K562 (cell line): ENCODE results near the gene SLC5A12. TPM values are rescaled to one million over a fixed set of nuclear protein-coding genes. Genes with fewer than 3 reads are reported as not detected.

ENCODE experiments used
- ATAC-seq: fragments of 200-7000 bp; cut with Tn5 transposase; 3 replicates; pipeline ENCODE4 v1.9.1; 2020; ENCODE audit warnings: moderate library complexity
- BruUV-seq: library from RNA; stranded (reverse); fragments of 400-500 nt; replicated peaks from 2 replicates; lab custom pipeline; 2021; lab: Mats Ljungman, UMichigan
- CTCF ChIA-PET: fragments of 300-600 bp; formaldehyde crosslinking; extraction: SDS; loops from one replicate; lab custom pipeline; 2021; ENCODE audit warnings: low intra/inter-chr PET ratio; lab: Yijun Ruan, JAX
- POLR2A ChIA-PET: fragments of 300-600, 350-650 bp; sonication (Branson Sonifier 250); formaldehyde crosslinking; extraction: SDS; loops from one replicate; lab custom pipeline; 2021; ENCODE audit warnings: antibody characterized with exemption, inconsistent platforms; lab: Yijun Ruan, JAX
- DNase-seq, 4 experiments: peaks; one replicate each; pipeline versions ENCODE4 v3.0.0 to v3.0.0-alpha.2; 2011 to 2018; ENCODE audit warnings: low spot score in 3 of 4, mixed read lengths in 3 of 4; ENCODE audit errors: extremely low read depth in 1 of 4
- FAIRE-seq: peaks from 2 replicates; lab custom pipeline; 2011; peaks lifted over from hg19 to GRCh38; lab: Jason Lieb, UNC
- H2AFZ ChIP-seq: 2 replicates; pipeline ENCODE4 v1.6.0; 2011; ENCODE audit warnings: low read depth, low read length, control low read depth, inconsistent platforms
- H3K27ac ChIP-seq: fragments of 200-600 bp; 3 replicates; pipeline ENCODE4 v1.8.0; 2011; ENCODE audit warnings: low read depth, mild to moderate bottlenecking, control low read depth, inconsistent platforms, low read length, moderate library complexity, mixed read lengths; ENCODE audit errors: extremely low read depth
- H3K27me3 ChIP-seq, 2 experiments: fragments of 300-600 bp in 1 of 2; 2 replicates in 1 of 2; 3 replicates in 1 of 2; pipeline versions ENCODE4 v1.6.0 to v1.8.0; 2011; ENCODE audit warnings: inconsistent platforms in 2 of 2, low read length in 2 of 2, mild to moderate bottlenecking in 1 of 2, mixed read lengths in 1 of 2, moderate library complexity in 1 of 2; ENCODE audit not compliant: control insufficient read depth in 2 of 2, insufficient read depth in 2 of 2
- H3K36me3 ChIP-seq: fragments of 300-600 bp; 3 replicates; pipeline ENCODE4 v1.8.0; 2011; ENCODE audit warnings: mild to moderate bottlenecking, low read length, inconsistent platforms; ENCODE audit not compliant: control insufficient read depth, insufficient read depth
- H3K4me1 ChIP-seq, 2 experiments: fragments of 200-600 bp in 1 of 2; replicated peaks in 1 of 2; 2 replicates in 1 of 2; 3 replicates in 1 of 2; pipeline versions ENCODE4 v1.5.1 to v1.8.0; 2011; ENCODE audit warnings: inconsistent platforms in 2 of 2, low read length in 2 of 2, mild to moderate bottlenecking in 1 of 2, mixed read lengths in 1 of 2, moderate library complexity in 1 of 2; ENCODE audit not compliant: control insufficient read depth in 2 of 2, insufficient read depth in 2 of 2
- H3K4me2 ChIP-seq: 2 replicates; pipeline ENCODE4 v1.6.1; 2011; ENCODE audit warnings: low read length, control low read depth, inconsistent platforms, mixed read lengths; ENCODE audit not compliant: insufficient read depth
- H3K4me3 ChIP-seq: fragments of 200-600 bp; sonication (generic), shearing (Covaris generic); 2 replicates; pipeline ENCODE4 v1.5.1; 2016; ENCODE audit warnings: control low read depth, inconsistent platforms
- H3K79me2 ChIP-seq: fragments of 200-600 bp; 3 replicates; pipeline ENCODE4 v1.8.0; 2011; ENCODE audit warnings: low read length, inconsistent platforms; ENCODE audit not compliant: control insufficient read depth, insufficient read depth
- H3K9ac ChIP-seq, 2 experiments: 2 replicates each; pipeline versions ENCODE4 v1.6.0 to v1.6.1; 2011; ENCODE audit warnings: low read depth in 2 of 2, low read length in 2 of 2, control low read depth in 1 of 2, inconsistent platforms in 1 of 2, mild to moderate bottlenecking in 1 of 2, mixed read lengths in 1 of 2; ENCODE audit not compliant: insufficient read depth in 1 of 2
- H3K9me1 ChIP-seq: one replicate; pipeline ENCODE4 v1.6.0; 2011; ENCODE audit warnings: inconsistent platforms, mild to moderate bottlenecking, low read length, moderate library complexity; ENCODE audit not compliant: control insufficient read depth, insufficient read depth
- H3K9me3 ChIP-seq: replicated peaks from 2 replicates; pipeline ENCODE4 v1.5.1; 2011; ENCODE audit warnings: low read depth, low read length, inconsistent platforms; ENCODE audit not compliant: control insufficient read depth, insufficient read depth
- H4K20me1 ChIP-seq: replicated peaks from 2 replicates; pipeline ENCODE4 v1.6.1; 2011; ENCODE audit warnings: low read length, inconsistent platforms, mixed read lengths; ENCODE audit not compliant: control insufficient read depth, insufficient read depth
- DPF2 ChIP-seq: fragments of 450-650 bp; IDR thresholded peaks from 2 replicates; pipeline ENCODE4 v1.6.1; 2016
- EHMT2 ChIP-seq: fragments of 450-650 bp; IDR thresholded peaks from 2 replicates; pipeline ENCODE4 v1.6.1; 2018; ENCODE audit warnings: antibody characterized with exemption
- ELF2 ChIP-seq: fragments of 250-450 bp; sonication (Bioruptor Pico); IDR thresholded peaks from 2 replicates; pipeline ENCODE4 v1.5.0; 2021; ENCODE audit warnings: mild to moderate bottlenecking
- PTTG1 ChIP-seq: fragments of 450-650 bp; IDR thresholded peaks from 2 replicates; pipeline ENCODE4 v1.6.1; 2016; ENCODE audit warnings: low read depth, mild to moderate bottlenecking, missing genetic modification characterization, missing compliant biosample characterization
- RFX5 ChIP-seq: IDR thresholded peaks from 2 replicates; pipeline ENCODE4 v1.6.1; 2011; ENCODE audit warnings: low read depth, mild to moderate bottlenecking, improper control_type of control experiment, low read length
- SREBF1 ChIP-seq: fragments of 150-350 bp; IDR thresholded peaks from 2 replicates; pipeline ENCODE4 v1.6.1; 2014; ENCODE audit warnings: antibody characterized with exemption, low read depth, low read length, borderline replicate concordance
- STAG1 ChIP-seq: sonication (generic); formaldehyde crosslinking; IDR thresholded peaks from 2 replicates; pipeline ENCODE4 v1.5.0; 2020; ENCODE audit warnings: missing genetic modification reagents, borderline replicate concordance
- THRAP3 ChIP-seq: fragments of 450-650 bp; IDR thresholded peaks from 2 replicates; pipeline ENCODE4 v1.6.1; 2016; ENCODE audit warnings: mild to moderate bottlenecking, inconsistent platforms, borderline replicate concordance
- ZFP30 ChIP-seq: fragments of 250-450 bp; sonication (Bioruptor Pico); IDR thresholded peaks from 2 replicates; pipeline ENCODE4 v1.8.0; 2022; ENCODE audit warnings: moderate library complexity, mild to moderate bottlenecking, inconsistent platforms, borderline replicate concordance
- ZNF586 ChIP-seq: fragments of 450-650 bp; formaldehyde crosslinking; conservative IDR thresholded peaks from 2 replicates; pipeline ENCODE4 v1.4.0; 2020; ENCODE audit warnings: mild to moderate bottlenecking, moderate library complexity
- ZSCAN29 ChIP-seq: fragments of 450-650 bp; IDR thresholded peaks from 2 replicates; pipeline ENCODE4 v1.6.1; 2017
- WGBS: fragments of 100-300 bp; shearing (Covaris generic); methylation state at CpG from one replicate; pipeline ENCODE4 v1.1.6; 2016; ENCODE audit warnings: low coverage, mixed read lengths; ENCODE audit not compliant: insufficient coverage; ENCODE audit errors: missing lambda C conversion rate; 5-methylcytosine and 5-hydroxymethylcytosine counted together
- in situ Hi-C: fragments of 300-500 bp; cut with MboI; formaldehyde crosslinking; loops from 4 replicates; pipeline ENCODE4 v1.15.0; 2018; ENCODE audit warnings: inconsistent platforms, mixed read lengths
- intact Hi-C: fragments of 100-400 bp; cut with micrococcal nuclease; formaldehyde crosslinking; loops from 2 replicates; pipeline ENCODE4 v1.14.2; 2022
- polyA plus RNA-seq, 8 experiments: library from polyadenylated mRNA; depleted of rRNA in 4 of 8; stranded (reverse) in 5 of 8; unstranded in 3 of 8; fragments of >200 nt; fragmentation: Nextera tagmentation in 2 of 8; fragmentation: Illumina TruSeq in 1 of 8; extraction: Ambion mirVana in 2 of 8; extraction: Trizol in 1 of 8; gene quantifications; 2 replicates each; pipeline versions ENCODE4 v1.2.1 to v1.2.3, GENCODE V29; 2011 to 2014; ENCODE audit warnings: inconsistent platforms in 1 of 8, missing spikeins in 1 of 8
- total RNA-seq, 7 experiments: library from RNA; depleted of rRNA in 6 of 7; stranded (reverse); fragments of >200 nt in 6 of 7; fragmentation: Illumina TruSeq in 2 of 7; extraction: Trizol in 2 of 7; gene quantifications; 2 replicates each; pipeline versions ENCODE4 v1.2.1 to v1.2.3, GENCODE V29; 2011 to 2021; ENCODE audit warnings: low replicate concordance in 1 of 7
- TF ChIP-seq, protein P1 (sequence below): fragments of 450-650 bp; IDR thresholded peaks from 2 replicates; pipeline ENCODE4 v1.6.1; 2017; ENCODE audit warnings: antibody characterized with exemption, mild to moderate bottlenecking

Gene SLC5A12
- total and polyA plus RNA-seq, 9 of the 15 experiments (the other 6 are each of a cell fraction or from before 2014, with no cell fraction given) = 0.03 to 0.16 (median 0.06) TPM; not detected in 5

DNA sequence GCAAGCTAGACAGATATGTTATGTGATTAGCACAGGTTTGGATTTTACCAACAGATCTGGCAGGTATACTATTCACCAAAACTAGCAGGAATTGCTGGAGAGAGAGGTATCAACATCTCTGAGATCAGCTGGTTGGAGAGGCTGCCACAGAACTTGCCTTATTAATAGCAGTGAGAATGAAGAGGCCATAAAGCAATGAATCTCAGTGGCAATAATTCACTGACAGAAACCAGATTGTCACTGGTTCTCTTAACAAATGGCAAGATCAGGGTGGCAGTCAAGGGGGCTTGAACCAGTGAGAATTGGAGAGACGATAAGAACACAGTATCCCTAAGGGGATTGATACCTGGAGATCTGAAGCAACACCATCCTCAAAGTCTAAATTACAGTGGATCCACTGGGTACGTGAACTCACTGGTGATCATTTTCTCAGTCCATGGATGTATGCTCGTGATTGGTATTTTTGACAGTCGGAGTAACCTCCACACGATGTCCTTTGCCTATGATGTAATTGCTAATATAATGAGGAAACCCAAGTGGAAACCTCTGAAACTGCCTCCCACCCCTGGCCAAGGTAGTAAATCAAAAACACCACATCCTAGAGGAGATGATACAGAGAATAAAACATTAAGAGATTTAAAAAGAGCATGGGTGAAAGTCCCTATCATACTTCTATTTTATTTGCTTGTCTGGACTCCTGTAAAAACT lies 17.7 kb upstream of the SLC5A12 start:
- BruUV-seq = no TSS peak
- in situ Hi-C loops = no loop called here
- Histone ChIP-seq H4K20me1 (no peaks in the 10 kb centered on the region), H3K9me3 (0 out of 2 replicates have a peak, but pooled peaks cover 2% of the 10 kb centered on the region), H3K36me3 (no peaks in the 10 kb centered on the region), H3K9me1 (no peaks in the 10 kb centered on the region), H2AFZ (no peak overlapping the region), H3K9ac (no peak overlapping the region), H3K4me3 (no peak overlapping the region), H3K79me2 (no peaks in the 10 kb centered on the region), H3K4me2 (no peak overlapping the region), H3K27me3 (no peaks in the 10 kb centered on the region), H3K27ac (no peak overlapping the region), H3K4me1 (no peaks in the 10 kb centered on the region)
- 0% methylated on average over 5 of the region's 5 CpGs for WGBS
- no peak for DNase-seq
- ATAC-seq = no peak
- CTCF ChIA-PET = interaction anchor here (0.6 kb wide), 1 partner anchor 403 kb away, joined by 3 read pairs; no protein-coding TSS in a partner anchor
- no peak for FAIRE-seq
- no peak for TF ChIP-seq ELF2 (CRISPR knock-in tag)
- no peak for TF ChIP-seq THRAP3
- TF ChIP-seq RFX5 = no peak
- TF ChIP-seq, all 486 proteins: peak for 0
- intact Hi-C loops = no loop called here
- POLR2A ChIA-PET = no interaction called here

DNA sequence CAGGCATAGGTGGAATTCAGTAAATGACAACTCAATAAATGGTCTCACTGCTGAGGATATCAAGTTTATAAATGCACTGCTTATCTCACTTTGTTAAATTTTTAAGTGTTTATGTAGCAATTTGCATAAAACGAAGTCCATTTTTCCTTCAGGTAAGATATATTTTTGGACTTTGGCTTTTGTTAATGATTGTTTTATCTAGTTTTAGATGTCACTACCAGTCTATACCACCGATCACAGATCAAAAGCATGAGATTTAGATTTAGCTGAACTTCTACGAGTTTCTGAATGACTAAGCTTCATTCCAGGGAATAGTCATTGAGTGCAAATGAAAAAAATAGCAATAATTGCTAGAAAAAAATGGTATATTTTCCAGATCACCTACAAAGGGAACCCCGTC lies 12.8 kb upstream of the SLC5A12 start:
- CTCF ChIA-PET = no interaction called here
- in situ Hi-C loops = no loop called here
- TF ChIP-seq ZNF586 (CRISPR knock-in tag) = no peak
- TF ChIP-seq ZFP30 (CRISPR knock-in tag) = no peak
- no peak for TF ChIP-seq SREBF1
- TF ChIP-seq ZSCAN29 = no peak
- TF ChIP-seq DPF2 = no peak
- TF ChIP-seq STAG1 (CRISPR knock-in tag) = no peak
- no peak for TF ChIP-seq EHMT2
- TF ChIP-seq PTTG1 (tag) = no peak
- TF ChIP-seq, protein P1, sequence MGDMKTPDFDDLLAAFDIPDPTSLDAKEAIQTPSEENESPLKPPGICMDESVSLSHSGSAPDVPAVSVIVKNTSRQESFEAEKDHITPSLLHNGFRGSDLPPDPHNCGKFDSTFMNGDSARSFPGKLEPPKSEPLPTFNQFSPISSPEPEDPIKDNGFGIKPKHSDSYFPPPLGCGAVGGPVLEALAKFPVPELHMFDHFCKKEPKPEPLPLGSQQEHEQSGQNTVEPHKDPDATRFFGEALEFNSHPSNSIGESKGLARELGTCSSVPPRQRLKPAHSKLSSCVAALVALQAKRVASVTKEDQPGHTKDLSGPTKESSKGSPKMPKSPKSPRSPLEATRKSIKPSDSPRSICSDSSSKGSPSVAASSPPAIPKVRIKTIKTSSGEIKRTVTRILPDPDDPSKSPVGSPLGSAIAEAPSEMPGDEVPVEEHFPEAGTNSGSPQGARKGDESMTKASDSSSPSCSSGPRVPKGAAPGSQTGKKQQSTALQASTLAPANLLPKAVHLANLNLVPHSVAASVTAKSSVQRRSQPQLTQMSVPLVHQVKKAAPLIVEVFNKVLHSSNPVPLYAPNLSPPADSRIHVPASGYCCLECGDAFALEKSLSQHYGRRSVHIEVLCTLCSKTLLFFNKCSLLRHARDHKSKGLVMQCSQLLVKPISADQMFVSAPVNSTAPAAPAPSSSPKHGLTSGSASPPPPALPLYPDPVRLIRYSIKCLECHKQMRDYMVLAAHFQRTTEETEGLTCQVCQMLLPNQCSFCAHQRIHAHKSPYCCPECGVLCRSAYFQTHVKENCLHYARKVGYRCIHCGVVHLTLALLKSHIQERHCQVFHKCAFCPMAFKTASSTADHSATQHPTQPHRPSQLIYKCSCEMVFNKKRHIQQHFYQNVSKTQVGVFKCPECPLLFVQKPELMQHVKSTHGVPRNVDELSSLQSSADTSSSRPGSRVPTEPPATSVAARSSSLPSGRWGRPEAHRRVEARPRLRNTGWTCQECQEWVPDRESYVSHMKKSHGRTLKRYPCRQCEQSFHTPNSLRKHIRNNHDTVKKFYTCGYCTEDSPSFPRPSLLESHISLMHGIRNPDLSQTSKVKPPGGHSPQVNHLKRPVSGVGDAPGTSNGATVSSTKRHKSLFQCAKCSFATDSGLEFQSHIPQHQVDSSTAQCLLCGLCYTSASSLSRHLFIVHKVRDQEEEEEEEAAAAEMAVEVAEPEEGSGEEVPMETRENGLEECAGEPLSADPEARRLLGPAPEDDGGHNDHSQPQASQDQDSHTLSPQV = no peak

More for the DNA sequence above, 12.8 kb upstream of the SLC5A12 start:
- Histone ChIP-seq H2AFZ (no peak overlapping the region), H3K79me2 (no peaks in the 10 kb centered on the region), H3K4me1 (no peaks in the 10 kb centered on the region), H3K9me3 (0 out of 2 replicates have a peak, but pooled peaks cover 2% of the 10 kb centered on the region), H3K4me3 (no peak overlapping the region), H3K4me2 (no peak overlapping the region), H3K27ac (no peak overlapping the region), H4K20me1 (no peaks in the 10 kb centered on the region), H3K9me1 (no peaks in the 10 kb centered on the region), H3K27me3 (no peaks in the 10 kb centered on the region), H3K36me3 (no peaks in the 10 kb centered on the region), H3K9ac (no peak overlapping the region)
- intact Hi-C loops = no loop called here
- BruUV-seq = no TSS peak
- ATAC-seq (no peak), DNase-seq (no peak), FAIRE-seq (no peak)
- POLR2A ChIA-PET = no interaction called here
- 5% methylated on average over 4 of the region's 4 CpGs for WGBS
